GM12878 (cell line): ENCODE results near the gene ATP2A1. TPM values are rescaled to one million over a fixed set of nuclear protein-coding genes. Genes with fewer than 3 reads are reported as not detected.

ENCODE experiments used
- CBX5 ChIP-seq: sonication (generic); IDR thresholded peaks from 2 replicates; pipeline ENCODE4 v1.6.1; 2016; ENCODE audit warnings: low read depth, moderate library complexity, mild to moderate bottlenecking, inconsistent platforms
- CREB1 ChIP-seq: IDR thresholded peaks from 2 replicates; pipeline ENCODE4 v1.6.1; 2012; ENCODE audit warnings: low read depth, mild to moderate bottlenecking, inconsistent platforms
- DPF2 ChIP-seq: fragments of 450-650 bp; IDR thresholded peaks from 2 replicates; pipeline ENCODE4 v1.6.1; 2017; ENCODE audit warnings: mild to moderate bottlenecking
- E2F8 ChIP-seq: fragments of 450-650 bp; IDR thresholded peaks from 2 replicates; pipeline ENCODE4 v1.6.1; 2018; ENCODE audit warnings: mild to moderate bottlenecking, low read depth, moderate library complexity; ENCODE audit not compliant: partially characterized antibody
- HCFC1 ChIP-seq: fragments of 150-350 bp; IDR thresholded peaks from 2 replicates; pipeline ENCODE4 v1.6.1; 2014; ENCODE audit warnings: low read length
- HDAC6 ChIP-seq: fragments of 200-600 bp; sonication (generic); IDR thresholded peaks from one replicate; pipeline ENCODE4 v1.8.0; 2017; ENCODE audit warnings: antibody characterized with exemption; ENCODE audit not compliant: unreplicated experiment
- HSF1 ChIP-seq: fragments of 150-350 bp; IDR thresholded peaks from 2 replicates; pipeline ENCODE4 v1.6.1; 2014; ENCODE audit warnings: mild to moderate bottlenecking, low read depth, low read length
- IRF4 ChIP-seq: IDR thresholded peaks from 2 replicates; pipeline ENCODE4 v1.6.1; 2011; ENCODE audit warnings: low read depth, low read length
- LARP7 ChIP-seq: fragments of 450-650 bp; IDR thresholded peaks from 2 replicates; pipeline ENCODE4 v1.6.1; 2017; ENCODE audit warnings: mild to moderate bottlenecking
- PBX3 ChIP-seq: IDR thresholded peaks from 2 replicates; pipeline ENCODE4 v1.6.1; 2011; ENCODE audit warnings: mild to moderate bottlenecking, low read depth, low read length, moderate library complexity; ENCODE audit not compliant: insufficient replicate concordance
- PRDM15 ChIP-seq: fragments of 450-650 bp; formaldehyde crosslinking; IDR thresholded peaks from 2 replicates; pipeline ENCODE4 v1.4.0; 2020; ENCODE audit warnings: mild to moderate bottlenecking, moderate library complexity
- SMC3 ChIP-seq: IDR thresholded peaks from 2 replicates; pipeline ENCODE4 v1.6.1; 2011; ENCODE audit warnings: low read length, improper control_type of control experiment, borderline replicate concordance
- SREBF2 ChIP-seq: IDR thresholded peaks from 2 replicates; pipeline ENCODE4 v1.6.1; 2012; ENCODE audit warnings: mild to moderate bottlenecking, low read length
- WRNIP1 ChIP-seq: IDR thresholded peaks from 2 replicates; pipeline ENCODE4 v1.6.1; 2011; ENCODE audit warnings: low read depth, low read length, improper control_type of control experiment, borderline replicate concordance
- YBX1 ChIP-seq: fragments of 450-650 bp; IDR thresholded peaks from 2 replicates; pipeline ENCODE4 v1.6.1; 2016; ENCODE audit warnings: antibody characterized with exemption
- ZSCAN29 ChIP-seq: fragments of 450-650 bp; IDR thresholded peaks from 2 replicates; pipeline ENCODE4 v1.6.1; 2017; ENCODE audit warnings: mild to moderate bottlenecking, moderate library complexity
- polyA plus RNA-seq, 11 experiments: library from polyadenylated mRNA; depleted of rRNA in 4 of 11; unstranded in 6 of 11; stranded (reverse) in 5 of 11; fragments of >200 nt; fragmentation: Nextera tagmentation in 4 of 11; fragmentation: Illumina TruSeq in 1 of 11; extraction: Ambion mirVana in 4 of 11; extraction: Trizol in 1 of 11; gene quantifications; 1 replicate in 1 of 11; 2 replicates in 10 of 11; pipeline versions ENCODE4 v1.2.1 to v1.2.3, GENCODE V29; 2011 to 2016; ENCODE audit warnings: inconsistent platforms in 2 of 11, missing spikeins in 2 of 11, low read depth in 1 of 11
- total RNA-seq, 4 experiments: library from RNA; depleted of rRNA in 3 of 4; stranded (reverse); fragments of >200 nt in 3 of 4; fragmentation: Illumina TruSeq in 1 of 4; extraction: Trizol in 1 of 4; gene quantifications; 2 replicates each; pipeline versions ENCODE4 v1.2.1 to v1.2.3, GENCODE V29; 2013 to 2021

Gene ATP2A1
- total and polyA plus RNA-seq, 10 of the 15 experiments (the other 5 are each of a cell fraction or from before 2014, with no cell fraction given), result 0.13 to 1.7 (median 0.88) TPM

- peak; percentile 39; the same call in 1 of the 2 replicates for TF ChIP-seq CREB1
- no peak for TF ChIP-seq IRF4
- TF ChIP-seq E2F8, result no peak
- no peak for TF ChIP-seq SMC3
- 0 out of 2 replicates have a peak, but pooled peaks have one; percentile 8 for TF ChIP-seq SREBF2
- TF ChIP-seq PBX3, result no peak
- 0 out of 2 replicates have a peak, but pooled peaks have one; percentile 24 for TF ChIP-seq ZSCAN29
- no peak; the same call in 1 of the 2 replicates for TF ChIP-seq HCFC1
- TF ChIP-seq WRNIP1, result 0 out of 2 replicates have a peak, but pooled peaks have one; percentile 91
- TF ChIP-seq DPF2, result peak; percentile 90
- peak; percentile 91 for TF ChIP-seq LARP7
- no peak for TF ChIP-seq HSF1
- no peak for TF ChIP-seq YBX1
- 0 out of 2 replicates have a peak, but pooled peaks have one; percentile 32 for TF ChIP-seq CBX5
- TF ChIP-seq HDAC6, result no peak
- no peak for TF ChIP-seq PRDM15
Observed at GRCh38 chr16:28925386-28926228, 47.3 kb downstream of the ATP2A1 start (continued).
